LHCN-M2 (cell line): Measurements from ENCODE around the gene ACIN1. TPM values are rescaled to one million over a fixed set of nuclear protein-coding genes. Genes with fewer than 3 reads are reported as not detected.

ENCODE experiments used
- DNase-seq: peaks from one replicate; pipeline ENCODE4 v3.0.0-alpha.2; 2012; ENCODE audit warnings: low read depth
- polyA plus RNA-seq: library from polyadenylated mRNA; unstranded; fragments of >200 nt; gene quantifications from one replicate; pipeline ENCODE4 v1.2.1, GENCODE V29; 2012; ENCODE audit warnings: missing spikeins
- total RNA-seq: library from RNA; depleted of rRNA; stranded (reverse); fragments of >200 nt; gene quantifications from 2 replicates; pipeline ENCODE4 v1.2.3, GENCODE V29; 2014; rRNA removed

Gene ACIN1, protein sequence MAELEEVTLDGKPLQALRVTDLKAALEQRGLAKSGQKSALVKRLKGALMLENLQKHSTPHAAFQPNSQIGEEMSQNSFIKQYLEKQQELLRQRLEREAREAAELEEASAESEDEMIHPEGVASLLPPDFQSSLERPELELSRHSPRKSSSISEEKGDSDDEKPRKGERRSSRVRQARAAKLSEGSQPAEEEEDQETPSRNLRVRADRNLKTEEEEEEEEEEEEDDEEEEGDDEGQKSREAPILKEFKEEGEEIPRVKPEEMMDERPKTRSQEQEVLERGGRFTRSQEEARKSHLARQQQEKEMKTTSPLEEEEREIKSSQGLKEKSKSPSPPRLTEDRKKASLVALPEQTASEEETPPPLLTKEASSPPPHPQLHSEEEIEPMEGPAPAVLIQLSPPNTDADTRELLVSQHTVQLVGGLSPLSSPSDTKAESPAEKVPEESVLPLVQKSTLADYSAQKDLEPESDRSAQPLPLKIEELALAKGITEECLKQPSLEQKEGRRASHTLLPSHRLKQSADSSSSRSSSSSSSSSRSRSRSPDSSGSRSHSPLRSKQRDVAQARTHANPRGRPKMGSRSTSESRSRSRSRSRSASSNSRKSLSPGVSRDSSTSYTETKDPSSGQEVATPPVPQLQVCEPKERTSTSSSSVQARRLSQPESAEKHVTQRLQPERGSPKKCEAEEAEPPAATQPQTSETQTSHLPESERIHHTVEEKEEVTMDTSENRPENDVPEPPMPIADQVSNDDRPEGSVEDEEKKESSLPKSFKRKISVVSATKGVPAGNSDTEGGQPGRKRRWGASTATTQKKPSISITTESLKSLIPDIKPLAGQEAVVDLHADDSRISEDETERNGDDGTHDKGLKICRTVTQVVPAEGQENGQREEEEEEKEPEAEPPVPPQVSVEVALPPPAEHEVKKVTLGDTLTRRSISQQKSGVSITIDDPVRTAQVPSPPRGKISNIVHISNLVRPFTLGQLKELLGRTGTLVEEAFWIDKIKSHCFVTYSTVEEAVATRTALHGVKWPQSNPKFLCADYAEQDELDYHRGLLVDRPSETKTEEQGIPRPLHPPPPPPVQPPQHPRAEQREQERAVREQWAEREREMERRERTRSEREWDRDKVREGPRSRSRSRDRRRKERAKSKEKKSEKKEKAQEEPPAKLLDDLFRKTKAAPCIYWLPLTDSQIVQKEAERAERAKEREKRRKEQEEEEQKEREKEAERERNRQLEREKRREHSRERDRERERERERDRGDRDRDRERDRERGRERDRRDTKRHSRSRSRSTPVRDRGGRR
- 78.7 and 106 TPM in 2 replicates for total RNA-seq
- polyA plus RNA-seq = 78.8 TPM

DNA sequence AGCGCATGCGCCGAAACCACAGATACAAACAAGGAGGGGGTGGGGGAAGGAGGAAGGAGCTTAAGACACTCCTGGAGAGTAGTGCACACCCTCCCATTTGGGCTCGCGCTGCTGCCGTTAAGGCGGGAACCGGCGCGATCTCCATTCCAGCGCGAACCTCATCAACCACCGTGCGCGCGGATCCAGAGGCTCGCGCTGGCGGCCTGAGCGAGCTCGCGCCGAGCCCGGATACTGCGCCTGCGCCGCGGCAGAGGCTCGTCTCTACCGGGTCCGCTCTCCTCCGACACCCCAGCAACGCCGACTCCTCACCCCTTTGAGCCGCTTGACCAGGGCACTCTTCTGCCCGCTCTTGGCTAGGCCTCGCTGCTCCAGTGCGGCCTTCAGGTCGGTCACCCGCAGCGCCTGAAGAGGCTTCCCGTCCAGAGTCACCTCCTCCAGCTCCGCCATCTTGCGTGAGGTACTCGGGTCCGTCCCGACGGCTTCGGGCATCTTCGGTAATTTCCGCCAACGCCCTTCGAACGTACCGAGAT lies at the start of gene ACIN1:
TSS of gene ACIN1 (minus strand) at position 471 of the 530 bp plus-strand sequence. CDS start at position 447, 24 bp downstream.
- DNase-seq = peak; percentile 82

DNA sequence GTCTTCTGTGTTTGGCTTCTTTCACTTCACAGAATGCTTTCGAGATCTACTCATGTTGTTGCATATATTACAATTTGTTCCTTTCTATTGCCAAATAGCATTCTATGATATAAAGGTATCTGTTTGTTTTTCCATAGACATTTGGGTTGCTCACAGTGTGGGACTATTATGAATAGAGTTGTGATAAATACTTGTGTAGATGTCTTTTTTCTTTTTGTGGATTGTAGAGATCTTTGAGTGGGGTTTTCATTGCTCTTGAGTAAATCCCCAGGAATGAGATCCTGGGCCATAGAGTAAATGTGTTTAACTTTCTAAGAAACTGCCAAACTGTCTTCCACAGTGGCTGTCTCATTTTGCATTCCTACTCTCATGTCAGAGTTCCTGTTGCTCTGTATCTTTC lies 49.0 kb upstream of the ACIN1 start:
- DNase-seq = no peak

DNA sequence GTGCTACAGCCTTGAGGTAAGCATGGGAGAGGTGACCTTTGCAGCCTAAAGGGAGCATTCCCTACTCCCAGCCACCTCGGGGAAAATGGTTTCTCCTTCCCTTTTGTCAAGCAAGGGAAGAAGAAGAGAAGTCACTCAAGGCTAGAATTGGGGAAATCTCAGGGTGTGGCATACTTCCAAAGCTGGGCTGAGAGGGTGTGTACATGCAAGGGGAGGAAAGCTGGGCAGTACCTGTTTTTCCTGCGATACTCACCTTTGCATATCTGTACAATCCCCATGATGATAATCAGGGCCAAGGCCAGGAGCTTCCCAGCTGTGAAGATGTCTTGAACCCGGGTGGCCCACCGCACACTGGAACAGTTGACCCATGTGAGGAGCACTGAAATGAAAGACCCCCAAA lies 47.9 kb upstream of the ACIN1 start:
- no peak for DNase-seq

DNA sequence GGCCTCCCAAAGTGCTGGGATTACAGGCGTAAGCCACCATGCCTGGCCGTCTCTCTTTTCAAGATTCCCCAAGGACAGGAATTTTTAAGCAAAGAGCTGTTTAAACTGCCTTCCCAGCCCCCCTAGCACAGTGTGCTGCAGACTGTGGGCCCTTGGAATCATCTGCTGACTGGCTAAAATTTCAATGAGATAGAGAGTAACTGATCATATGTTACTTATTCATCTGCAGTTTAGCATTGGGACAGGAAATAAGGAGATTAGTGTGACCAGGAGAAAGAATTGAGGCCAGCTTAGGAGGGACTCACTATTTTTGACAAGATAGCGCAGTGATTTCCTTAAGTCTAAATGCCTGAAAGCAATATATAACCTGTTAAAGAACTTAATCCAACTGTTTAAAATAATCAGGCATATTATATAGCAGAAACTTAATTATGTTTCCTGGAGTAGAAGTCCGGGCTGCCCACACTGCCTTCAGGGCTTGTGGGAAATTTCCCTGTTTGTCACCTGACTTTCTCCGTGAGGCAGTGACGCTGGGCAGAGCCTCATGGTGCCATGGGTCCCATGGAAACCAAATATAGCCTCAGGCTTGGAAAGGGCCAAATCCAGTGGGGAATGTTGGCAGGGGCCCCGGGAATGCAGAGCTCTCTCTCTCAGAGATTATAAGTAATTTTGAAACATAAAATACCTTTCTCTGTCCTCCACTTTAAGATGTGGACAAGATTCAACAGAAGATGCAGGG lies 46.9 kb upstream of the ACIN1 start:
- DNase-seq = peak; percentile 13

DNA sequence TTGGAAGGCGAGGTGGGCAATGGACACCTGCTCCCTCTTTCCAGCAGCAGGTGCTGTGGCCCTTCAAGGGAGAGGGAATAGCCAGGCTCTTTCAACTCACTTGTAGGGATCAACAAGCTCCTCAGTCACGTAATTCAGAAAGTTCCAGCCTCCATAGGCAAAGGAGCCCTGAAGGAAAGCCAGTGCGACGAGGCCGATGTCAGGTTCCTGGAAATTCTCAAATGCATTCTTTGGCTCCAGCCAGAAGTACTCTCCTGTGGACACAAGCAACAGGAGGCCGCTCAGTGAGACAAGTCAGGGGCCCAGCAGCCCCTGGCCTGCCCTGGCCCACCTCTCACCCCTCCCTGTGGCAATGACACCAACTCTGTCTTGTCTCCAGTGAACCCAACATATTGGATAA lies 45.4 kb upstream of the ACIN1 start:
- DNase-seq = no peak

DNA sequence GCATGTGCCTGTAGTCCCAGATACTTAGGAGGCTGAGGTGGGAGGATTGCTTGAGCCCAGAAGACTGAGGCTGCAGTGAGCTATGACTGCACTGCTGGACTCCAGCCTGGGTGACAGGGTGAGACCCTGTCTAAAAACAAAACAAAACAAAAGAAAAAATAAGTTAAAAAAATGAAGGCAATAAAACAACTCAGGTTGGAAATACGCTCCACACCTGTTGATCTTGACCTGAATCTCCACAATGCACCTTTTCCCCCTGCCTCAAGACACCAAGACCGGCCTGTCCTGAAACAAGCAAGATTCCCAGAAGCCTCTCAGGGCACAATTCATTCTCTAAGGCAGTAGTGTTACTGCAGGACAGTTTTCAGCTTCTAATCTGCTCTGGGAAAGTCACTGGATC lies 44.9 kb upstream of the ACIN1 start:
- no peak for DNase-seq

DNA sequence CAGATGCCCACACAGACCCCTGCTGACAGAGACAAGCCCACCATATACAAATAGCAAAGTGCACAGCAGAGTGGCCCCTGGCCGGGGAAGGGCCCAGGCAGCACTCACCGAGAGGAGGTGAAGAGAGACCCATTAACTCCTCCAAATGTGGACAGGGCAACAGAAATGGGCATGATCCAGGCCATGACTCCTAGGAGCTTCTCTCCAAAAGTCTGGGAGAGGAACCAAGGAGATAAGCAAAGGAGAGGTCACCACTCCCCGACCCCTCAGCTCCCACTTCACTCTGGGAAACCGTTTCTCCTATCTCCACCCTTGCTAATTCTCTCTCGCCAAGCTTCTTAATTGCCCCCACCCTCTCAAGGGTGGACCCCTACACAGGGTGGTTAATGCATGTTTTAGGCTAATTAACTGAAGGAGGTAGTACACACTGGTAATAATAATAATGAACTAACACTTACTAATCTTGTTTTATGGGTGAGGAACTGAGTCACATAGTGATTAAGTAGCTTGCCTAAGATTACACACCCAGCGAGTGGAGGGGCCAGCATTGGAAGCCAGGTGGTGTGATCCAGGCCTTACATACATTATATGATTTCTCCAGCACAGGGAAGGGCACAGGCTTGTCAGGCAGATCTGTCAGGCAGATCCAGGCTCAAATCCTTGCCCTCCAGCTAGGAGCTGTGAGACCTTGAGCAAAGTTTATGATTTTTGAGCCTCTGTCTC lies 43.0 kb upstream of the ACIN1 start:
- DNase-seq = no peak

DNA sequence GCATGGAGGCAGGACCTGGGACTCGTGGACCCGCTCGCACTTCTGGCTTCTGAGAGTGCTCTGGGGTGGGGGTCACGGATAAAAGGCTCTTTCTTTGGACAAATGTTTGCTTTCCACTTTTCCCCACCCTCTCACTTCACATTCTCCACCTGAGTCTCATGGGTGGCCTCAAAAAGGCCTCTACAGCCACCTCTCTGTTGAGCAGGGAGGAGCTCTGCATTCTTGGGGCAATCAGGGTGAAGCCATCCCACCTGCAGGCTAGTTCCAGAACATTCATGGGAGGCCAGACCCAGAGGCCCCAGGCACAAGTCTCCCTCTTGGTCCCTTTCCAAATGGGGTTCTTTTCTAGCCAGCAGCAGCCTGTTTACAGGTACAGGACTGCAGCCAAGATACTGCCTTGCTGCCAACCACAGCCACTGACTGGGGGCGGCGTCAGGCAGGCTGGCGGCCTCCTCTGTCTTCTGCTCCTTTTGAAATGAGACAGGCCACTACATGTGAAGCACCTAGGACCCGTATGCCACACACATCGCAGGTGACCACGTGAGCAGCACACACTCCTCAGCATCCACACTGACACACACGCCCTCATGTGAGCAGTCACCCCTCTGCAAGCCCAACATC lies 42.4 kb upstream of the ACIN1 start:
- no peak for DNase-seq

DNA sequence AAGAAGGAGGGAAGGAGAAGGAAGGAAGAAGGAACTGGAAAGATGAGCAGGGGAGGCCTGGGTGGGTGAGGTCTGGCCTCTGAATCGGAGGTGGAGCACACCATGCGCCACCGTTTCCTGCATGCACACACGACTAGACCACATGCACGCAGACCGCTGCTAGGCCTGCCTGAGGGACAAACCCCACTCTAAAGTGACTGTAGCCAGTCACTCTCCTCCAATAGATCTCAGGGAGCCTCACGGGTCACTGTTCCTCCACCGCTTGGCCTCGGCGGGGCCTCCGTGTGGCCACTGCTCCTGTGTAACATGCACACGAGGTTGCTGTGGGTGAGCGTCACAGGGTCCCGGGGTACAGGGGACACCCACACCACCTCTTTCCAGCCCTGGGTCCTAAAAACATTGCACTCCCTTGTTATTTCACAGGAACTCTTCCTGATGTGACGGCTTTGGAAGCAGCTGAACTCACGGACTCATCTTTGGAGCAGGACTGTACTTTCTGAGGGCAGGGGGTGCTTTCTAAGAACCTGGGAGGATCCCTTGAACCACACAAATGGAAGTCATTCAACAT lies 41.7 kb upstream of the ACIN1 start:
- DNase-seq = no peak

DNA sequence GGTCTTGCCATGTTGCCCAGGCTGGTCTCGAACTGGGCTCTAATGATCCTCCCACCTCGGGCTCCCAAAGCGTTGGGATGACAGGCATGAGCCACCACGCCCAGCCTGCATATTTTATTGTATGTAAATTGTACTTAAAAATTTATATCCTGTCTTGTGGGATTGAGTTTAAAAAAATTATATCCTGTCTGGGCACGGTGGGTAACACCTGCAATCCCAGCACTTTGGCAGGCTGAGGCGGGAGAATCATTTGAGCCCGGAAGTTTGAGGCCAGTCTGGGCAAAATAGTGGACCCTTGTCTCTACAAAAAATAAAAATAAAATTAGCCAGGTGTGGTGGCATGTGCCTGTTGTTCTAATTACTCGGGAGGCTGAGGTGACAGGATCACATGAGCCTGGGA lies 38.0 kb upstream of the ACIN1 start:
- DNase-seq = no peak

DNA sequence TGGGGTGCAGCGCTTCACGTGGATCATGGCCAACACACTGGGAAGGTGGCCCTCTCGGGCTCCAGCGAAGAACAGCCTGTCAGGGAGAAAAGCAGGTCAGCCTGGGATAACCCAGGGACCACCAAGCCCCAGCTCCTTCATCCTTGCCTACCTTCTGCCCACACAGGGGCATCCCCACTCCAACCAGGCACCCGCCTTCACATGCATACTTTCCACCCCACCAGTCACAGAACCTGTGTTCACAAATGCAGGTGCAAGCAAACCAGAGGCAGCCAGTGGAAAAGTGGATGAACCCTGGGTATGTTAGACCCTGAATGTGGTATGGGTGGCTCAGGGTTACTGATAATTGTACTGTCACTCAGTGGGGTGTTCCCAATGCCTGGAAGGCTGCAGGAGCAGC lies 36.5 kb upstream of the ACIN1 start:
- DNase-seq = no peak

DNA sequence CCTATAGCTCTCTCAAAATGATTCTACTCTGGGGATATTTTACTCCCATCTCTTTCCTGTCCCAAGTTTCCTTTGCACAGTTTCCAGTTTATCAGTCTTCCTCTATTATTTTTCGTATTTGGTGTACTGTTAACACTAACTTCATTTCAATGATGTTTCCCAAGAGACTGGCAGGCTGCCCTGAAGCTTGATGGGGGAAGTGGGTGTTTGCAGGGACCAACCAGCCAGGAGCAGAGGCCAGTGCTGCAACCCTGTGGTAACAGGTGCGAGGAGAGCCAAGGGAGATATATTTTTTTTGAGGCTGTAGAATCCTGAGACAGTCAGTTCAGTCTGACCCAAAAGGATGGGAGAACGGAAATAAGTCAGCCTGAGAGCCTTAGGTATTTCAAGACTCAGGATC lies 35.9 kb upstream of the ACIN1 start:
- DNase-seq = peak; percentile 73

DNA sequence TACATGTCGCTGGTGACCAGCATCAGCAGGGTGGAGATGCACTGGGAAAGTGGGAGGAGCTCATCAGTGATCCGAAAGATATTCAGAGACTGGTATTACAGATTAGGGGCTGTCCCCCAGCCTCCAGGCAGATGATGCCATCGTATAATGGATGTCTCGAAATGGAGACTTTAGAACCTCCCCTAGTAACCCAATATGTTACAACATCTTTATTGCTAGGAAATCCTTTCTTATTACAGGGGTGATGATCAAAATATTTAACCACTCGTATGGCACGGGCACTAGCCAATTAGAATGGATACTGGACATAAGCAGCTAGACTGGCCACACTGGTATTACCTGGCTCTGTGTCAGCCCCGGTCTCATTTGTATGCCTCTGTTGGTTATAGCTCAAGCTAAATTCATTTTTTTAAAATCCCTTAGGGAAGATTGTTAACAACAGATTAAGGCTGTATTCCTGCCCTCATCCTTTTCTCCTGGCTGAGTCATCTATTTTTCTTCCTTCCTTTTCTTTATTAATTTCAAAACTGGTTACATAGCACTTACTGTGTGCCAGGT lies 34.9 kb upstream of the ACIN1 start:
- DNase-seq = no peak

DNA sequence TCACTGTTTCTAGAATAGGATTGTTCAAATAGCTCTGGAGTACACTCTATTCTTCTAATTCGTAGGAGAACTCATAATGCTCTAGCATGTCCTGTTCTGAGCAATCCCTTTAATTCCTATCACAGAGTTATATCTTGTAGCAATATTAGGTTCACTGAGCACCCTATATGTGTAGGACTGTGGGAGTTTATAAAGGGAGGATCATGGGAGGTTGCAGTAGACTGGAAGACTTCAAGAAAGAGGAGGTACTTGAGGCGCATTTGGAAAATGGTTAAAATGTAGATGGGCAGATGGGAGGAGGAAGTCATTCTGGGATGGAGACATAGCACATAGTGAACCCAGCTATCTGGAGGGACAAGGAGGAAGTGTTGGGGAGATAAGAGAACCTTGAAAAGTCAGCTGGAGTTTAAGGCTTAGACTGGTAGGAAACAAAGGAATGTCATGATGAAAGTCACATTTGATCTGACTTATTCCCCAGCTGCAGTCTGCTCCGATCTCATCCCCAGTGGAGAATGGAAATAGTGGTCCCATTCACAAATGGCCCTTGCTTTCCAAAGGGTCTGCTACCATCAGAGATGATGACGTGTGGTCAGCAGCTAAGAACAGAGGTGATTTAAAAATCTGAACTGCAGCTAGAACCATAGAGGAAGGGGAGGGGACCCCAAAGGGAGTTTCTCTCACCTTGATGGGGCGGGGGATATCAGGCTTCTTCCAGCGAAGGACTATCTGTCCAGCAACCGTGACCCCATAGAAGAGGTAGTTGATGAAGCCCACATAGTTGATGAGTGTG lies 34.2 kb upstream of the ACIN1 start:
- DNase-seq = no peak

DNA sequence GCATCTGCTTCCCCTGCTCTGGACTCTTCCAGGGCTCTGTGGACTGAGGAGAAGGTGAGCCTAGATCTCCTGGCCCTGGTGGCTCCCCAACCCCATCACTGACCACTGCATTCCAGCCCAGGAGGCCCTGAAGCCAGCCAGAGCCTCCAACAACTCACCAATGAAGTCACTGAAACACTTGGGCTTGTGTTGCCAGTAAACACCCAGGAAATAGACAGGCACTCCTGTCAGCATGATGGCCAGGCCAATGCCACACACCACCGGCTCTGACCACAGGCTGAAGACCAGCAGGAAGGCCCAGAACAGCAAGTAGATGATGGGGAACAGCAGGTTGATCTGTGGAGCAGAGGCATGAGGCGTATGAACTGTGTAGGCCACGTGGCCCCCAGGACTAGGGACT lies 32.9 kb upstream of the ACIN1 start:
- no peak for DNase-seq

DNA sequence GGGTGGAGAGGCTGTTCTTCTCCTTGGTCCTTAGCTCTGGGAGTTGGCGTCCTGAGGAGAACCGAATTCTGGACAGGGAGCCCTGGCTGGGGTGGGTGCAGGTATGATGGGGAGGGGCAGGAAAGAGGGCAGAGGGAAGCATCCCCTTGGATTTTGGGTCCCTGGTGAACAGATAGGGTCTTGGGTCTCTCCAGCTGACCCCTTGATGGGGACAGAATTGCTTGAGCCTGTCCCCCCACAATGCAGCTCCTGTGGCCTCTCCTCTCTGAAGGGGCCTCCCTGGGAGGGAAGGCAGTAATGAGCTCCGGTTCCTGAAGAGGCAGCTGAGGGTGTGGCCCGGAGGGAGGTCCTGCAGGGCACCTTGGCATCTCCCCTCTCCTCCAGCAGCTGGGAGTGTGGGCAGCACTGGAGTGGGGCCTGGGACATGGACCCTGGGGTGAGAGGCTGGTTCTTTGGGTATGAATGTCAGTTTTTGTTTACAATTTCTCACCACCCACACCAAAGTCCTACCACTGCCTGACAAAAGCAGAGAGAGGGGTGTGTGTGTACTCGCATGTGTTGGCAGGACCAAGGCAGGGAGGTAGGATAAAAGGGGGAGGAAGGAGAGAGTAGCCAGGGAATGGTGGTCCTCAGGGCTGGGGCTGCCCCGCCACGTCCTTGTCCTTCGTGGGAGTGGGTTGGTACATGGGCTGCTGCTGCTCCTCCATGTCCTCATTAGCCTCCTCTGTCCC lies 31.8 kb upstream of the ACIN1 start:
- DNase-seq = no peak

DNA sequence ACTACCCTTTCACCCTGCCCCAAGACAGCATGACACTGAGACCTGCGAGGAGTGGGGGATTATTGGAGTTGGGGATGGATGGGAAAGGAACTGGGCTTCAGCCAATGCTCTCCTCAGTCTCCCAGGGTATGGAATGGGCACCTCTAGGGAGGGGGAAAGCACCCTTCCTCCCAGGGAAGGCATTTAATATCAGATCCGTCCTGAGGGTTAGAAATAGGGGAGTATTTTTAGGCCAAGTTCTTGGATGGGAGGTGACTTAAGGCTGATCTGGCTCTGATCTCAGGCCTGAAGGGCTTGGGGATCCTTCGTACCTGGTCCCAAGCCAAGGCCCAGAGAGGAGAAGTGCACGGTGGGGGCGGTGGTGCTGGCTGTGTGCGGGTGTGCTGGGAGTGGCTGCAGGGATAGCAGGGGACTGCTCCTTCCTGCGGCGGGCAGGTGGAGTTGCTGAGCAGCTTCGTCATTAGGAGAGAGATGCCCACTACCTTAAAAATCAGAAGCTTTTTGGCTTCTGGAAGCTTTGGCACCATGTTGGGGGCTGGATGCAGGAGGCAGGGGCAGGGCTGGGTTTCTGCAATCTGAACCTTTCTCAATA lies 31.1 kb upstream of the ACIN1 start:
- no peak for DNase-seq
